ENCODE results near the gene PRELID3B. TPM values are rescaled to one million over a fixed set of nuclear protein-coding genes. Genes with fewer than 3 reads are reported as not detected.

Gene PRELID3B
- total and polyA plus RNA-seq, 2 of the 13 experiments (the other 11 are each of a cell fraction or from before 2014, with no cell fraction given) = 23.3 to 42.6 TPM

GRCh38 chr20:59050437-59050836 lies 7.9 kb upstream of the PRELID3B start:
- in situ Hi-C loops (cut with HindIII; ENCODE audit: extremely low pct_ligation_motif_present, low pct_unique_long_range_greater_than_20kb) = no loop called here
- no peak overlapping the region for H3K9ac ChIP-seq (ENCODE audit: insufficient read depth, low read depth, low read length)
- H2AFZ ChIP-seq (ENCODE audit: low read length) = no peak overlapping the region
- no peak for DNase-seq (ENCODE audit: low spot score)
- no TSS peak for BruUV-seq (replicated peaks)
- intact Hi-C loops (cut with micrococcal nuclease; ENCODE audit: unreplicated experiment) = no loop called here
- H3K4me2 ChIP-seq (ENCODE audit: low read depth, low read length) = no peak overlapping the region
- POLR2A ChIA-PET = interaction anchor here (1.1 kb wide), 1 partner anchor 49 kb away, joined by 4 read pairs; no protein-coding TSS in a partner anchor
- no peak for ATAC-seq
- H3K27me3 ChIP-seq (ENCODE audit: control insufficient read depth in 1 of 2, insufficient read depth in 2 of 2, low read length in 2 of 2) = peaks cover 2 to 9% of the 10 kb centered on the region in 2 experiments; a peak in 2 of 5 replicates
- WGBS (ENCODE audit: low lambda C conversion rate) = 0% methylated on average over 1 of the region's 1 CpG
- peak; percentile 71 for TF ChIP-seq ATF7 (IDR thresholded peaks at IDR 0.05)
- no peak for TF ChIP-seq ATF7 (CRISPR knock-in tag; IDR thresholded peaks at IDR 0.05)
- no peak for TF ChIP-seq TMF1 (CRISPR knock-in tag; IDR thresholded peaks at IDR 0.05; ENCODE audit: low read depth)
- no peaks in the 10 kb centered on the region for H3K36me3 ChIP-seq (replicated peaks in 1 of 2; ENCODE audit: control insufficient read depth in 1 of 2, insufficient read depth in 2 of 2, low read length in 2 of 2)
- H3K4me3 ChIP-seq (replicated peaks in 1 of 3; ENCODE audit: insufficient read depth in 1 of 3, low read depth in 2 of 3, low read length in 3 of 3) = no peak overlapping the region
- CTCF ChIA-PET (ENCODE audit: low intra/inter-chr PET ratio, low total read pairs) = no interaction called here
- no peaks in the 10 kb centered on the region for H3K9me3 ChIP-seq (ENCODE audit: low read length)
- H4K20me1 ChIP-seq (ENCODE audit: insufficient read depth, low read length) = no peaks in the 10 kb centered on the region
- FAIRE-seq = no peak
- no peaks in the 10 kb centered on the region for H3K79me2 ChIP-seq (ENCODE audit: insufficient read depth, low read length)
- H3K27ac ChIP-seq (ENCODE audit: extremely low read length, insufficient read depth, low read length) = no peak overlapping the region
- peaks cover 18% of the 10 kb centered on the region for H3K4me1 ChIP-seq (ENCODE audit: insufficient read depth, low read length)

GRCh38 chr20:59048681-59049030 lies 6.1 kb upstream of the PRELID3B start:
- no peak for FAIRE-seq

More at GRCh38 chr20:59048681-59049030, 6.1 kb upstream of the PRELID3B start:
- H2AFZ ChIP-seq (ENCODE audit: low read length) = no peak overlapping the region
- H3K9ac ChIP-seq (ENCODE audit: insufficient read depth, low read depth, low read length) = no peak overlapping the region
- TF ChIP-seq ZMYM3 (CRISPR knock-in tag; IDR thresholded peaks at IDR 0.05) = no peak
- TF ChIP-seq GTF2F1 (IDR thresholded peaks at IDR 0.05; ENCODE audit: low read length) = no peak
- no peak for TF ChIP-seq PTBP1 (IDR thresholded peaks at IDR 0.05; ENCODE audit: low read depth, low read length, poor library complexity, severe bottlenecking)
- TF ChIP-seq IKZF5 (CRISPR knock-in tag; IDR thresholded peaks at IDR 0.05) = no peak
- TF ChIP-seq AGO2 (optimal IDR thresholded peaks at IDR 0.05; ENCODE audit: low read depth, low read length) = no peak
- no peak for TF ChIP-seq AKNA (CRISPR knock-in tag; IDR thresholded peaks at IDR 0.05; ENCODE audit: borderline replicate concordance)
- TF ChIP-seq FOXJ3 (CRISPR knock-in tag; IDR thresholded peaks at IDR 0.05; ENCODE audit: borderline replicate concordance) = no peak
- no peak for TF ChIP-seq RFX5 (IDR thresholded peaks at IDR 0.05; ENCODE audit: low read depth, low read length)
- TF ChIP-seq ZNF746 (CRISPR knock-in tag; IDR thresholded peaks at IDR 0.05) = no peak
- TF ChIP-seq ZNF615 (CRISPR knock-in tag; IDR thresholded peaks at IDR 0.05; ENCODE audit: borderline replicate concordance) = no peak
- no peak for TF ChIP-seq HOXA7 (CRISPR knock-in tag; IDR thresholded peaks at IDR 0.05)
- no peak for TF ChIP-seq NFIC (IDR thresholded peaks at IDR 0.05; ENCODE audit: low read length)
- no peaks in the 10 kb centered on the region for H3K79me2 ChIP-seq (ENCODE audit: insufficient read depth, low read length)
- in situ Hi-C loops (cut with HindIII; ENCODE audit: extremely low pct_ligation_motif_present, low pct_unique_long_range_greater_than_20kb) = no loop called here
- BruUV-seq (replicated peaks) = no TSS peak
- H3K36me3 ChIP-seq (replicated peaks in 1 of 2; ENCODE audit: control insufficient read depth in 1 of 2, insufficient read depth in 2 of 2, low read length in 2 of 2) = no peaks in the 10 kb centered on the region
- intact Hi-C loops (cut with micrococcal nuclease; ENCODE audit: unreplicated experiment) = no loop called here
- H3K27ac ChIP-seq (ENCODE audit: extremely low read length, insufficient read depth, low read length) = no peak overlapping the region
- DNase-seq (ENCODE audit: low spot score) = no peak
- no peak overlapping the region for H3K4me3 ChIP-seq (replicated peaks in 1 of 3; ENCODE audit: insufficient read depth in 1 of 3, low read depth in 2 of 3, low read length in 3 of 3)
- no peaks in the 10 kb centered on the region for H3K9me3 ChIP-seq (ENCODE audit: low read length)
- H3K4me2 ChIP-seq (ENCODE audit: low read depth, low read length) = no peak overlapping the region
- H3K27me3 ChIP-seq (ENCODE audit: control insufficient read depth in 1 of 2, insufficient read depth in 2 of 2, low read length in 2 of 2) = peaks cover 2 to 3% of the 10 kb centered on the region in 2 experiments; a peak in 2 of 5 replicates
- H4K20me1 ChIP-seq (ENCODE audit: insufficient read depth, low read length) = no peaks in the 10 kb centered on the region
- CTCF ChIA-PET (ENCODE audit: low intra/inter-chr PET ratio, low total read pairs) = no interaction called here
- no peak for ATAC-seq
- POLR2A ChIA-PET = interaction anchor here (1.3 kb wide), 1 partner anchor 16 kb away, joined by 8 read pairs; the partner anchor contains the start of gene ATP5F1E
- WGBS (ENCODE audit: low lambda C conversion rate) = 23% methylated on average over 2 of the region's 2 CpGs
- H3K4me1 ChIP-seq (ENCODE audit: insufficient read depth, low read length) = peaks cover 18% of the 10 kb centered on the region

Measured in HepG2 (cell line).